ENCODE data around the gene ADCY3.

DNA sequence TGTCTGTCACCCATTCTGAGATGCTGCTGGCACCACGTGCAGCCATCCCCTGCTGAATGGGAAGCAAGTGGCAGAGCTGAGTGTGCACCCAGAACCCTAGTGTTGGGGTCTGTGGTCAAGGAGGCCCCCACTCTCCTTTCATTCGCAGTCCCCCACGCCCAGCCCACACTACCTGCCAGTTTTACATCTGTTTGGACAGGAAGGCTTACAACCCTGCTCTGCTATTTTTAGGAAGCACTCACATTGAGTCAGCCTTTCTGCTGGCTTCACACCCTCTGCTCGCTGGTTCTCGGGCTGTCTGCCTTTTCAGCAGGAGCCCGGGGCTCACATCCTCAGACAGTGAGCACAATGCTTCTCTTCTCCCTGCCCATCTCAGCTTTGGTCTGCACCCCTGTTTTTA is 10.7 kb upstream of the ADCY3 start:
- TF ChIP-seq, protein P1, sequence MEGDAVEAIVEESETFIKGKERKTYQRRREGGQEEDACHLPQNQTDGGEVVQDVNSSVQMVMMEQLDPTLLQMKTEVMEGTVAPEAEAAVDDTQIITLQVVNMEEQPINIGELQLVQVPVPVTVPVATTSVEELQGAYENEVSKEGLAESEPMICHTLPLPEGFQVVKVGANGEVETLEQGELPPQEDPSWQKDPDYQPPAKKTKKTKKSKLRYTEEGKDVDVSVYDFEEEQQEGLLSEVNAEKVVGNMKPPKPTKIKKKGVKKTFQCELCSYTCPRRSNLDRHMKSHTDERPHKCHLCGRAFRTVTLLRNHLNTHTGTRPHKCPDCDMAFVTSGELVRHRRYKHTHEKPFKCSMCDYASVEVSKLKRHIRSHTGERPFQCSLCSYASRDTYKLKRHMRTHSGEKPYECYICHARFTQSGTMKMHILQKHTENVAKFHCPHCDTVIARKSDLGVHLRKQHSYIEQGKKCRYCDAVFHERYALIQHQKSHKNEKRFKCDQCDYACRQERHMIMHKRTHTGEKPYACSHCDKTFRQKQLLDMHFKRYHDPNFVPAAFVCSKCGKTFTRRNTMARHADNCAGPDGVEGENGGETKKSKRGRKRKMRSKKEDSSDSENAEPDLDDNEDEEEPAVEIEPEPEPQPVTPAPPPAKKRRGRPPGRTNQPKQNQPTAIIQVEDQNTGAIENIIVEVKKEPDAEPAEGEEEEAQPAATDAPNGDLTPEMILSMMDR (CRISPR knock-in tag; IDR thresholded peaks at IDR 0.05), result no peak
- TF ChIP-seq ONECUT2 (CRISPR knock-in tag; IDR thresholded peaks at IDR 0.05) (no peak), FUBP1 (CRISPR knock-in tag; IDR thresholded peaks at IDR 0.05; ENCODE audit: borderline replicate concordance) (no peak), ZFAT (CRISPR knock-in tag; conservative IDR thresholded peaks at IDR 0.05) (no peak), HDAC6 (IDR thresholded peaks at IDR 0.05; ENCODE audit: low read depth, low read length) (no peak), KDM1A (CRISPR knock-in tag; IDR thresholded peaks at IDR 0.05) (no peak), ZSCAN30 (CRISPR knock-in tag; IDR thresholded peaks at IDR 0.05) (no peak), HNRNPUL1 (IDR thresholded peaks at IDR 0.05; ENCODE audit: low read depth, low read length) (no peak), SNAPC2 (CRISPR knock-in tag; IDR thresholded peaks at IDR 0.05) (no peak), MEIS1 (CRISPR knock-in tag; IDR thresholded peaks at IDR 0.05; ENCODE audit: borderline replicate concordance) (no peak), ZFY (CRISPR knock-in tag; IDR thresholded peaks at IDR 0.05) (no peak), KDM5B (CRISPR knock-in tag; IDR thresholded peaks at IDR 0.05; ENCODE audit: borderline replicate concordance) (no peak), SNAPC4 (CRISPR knock-in tag; IDR thresholded peaks at IDR 0.05) (no peak), MAFF (IDR thresholded peaks at IDR 0.05; ENCODE audit: low read depth, low read length) (no peak)

All from HepG2 (cell line).